T-helper 1 cell (primary cell): Measurements from ENCODE around the gene ADAP1.
A peak's percentile ranks its signal among the peaks of the same experiment; 100 is the strongest.

ENCODE experiments used
- DNase-seq, 5 donors: peaks; one replicate each; pipeline ENCODE4 v3.0.0-alpha.2; 2012 to 2020

ADAP1 gene

DNA sequence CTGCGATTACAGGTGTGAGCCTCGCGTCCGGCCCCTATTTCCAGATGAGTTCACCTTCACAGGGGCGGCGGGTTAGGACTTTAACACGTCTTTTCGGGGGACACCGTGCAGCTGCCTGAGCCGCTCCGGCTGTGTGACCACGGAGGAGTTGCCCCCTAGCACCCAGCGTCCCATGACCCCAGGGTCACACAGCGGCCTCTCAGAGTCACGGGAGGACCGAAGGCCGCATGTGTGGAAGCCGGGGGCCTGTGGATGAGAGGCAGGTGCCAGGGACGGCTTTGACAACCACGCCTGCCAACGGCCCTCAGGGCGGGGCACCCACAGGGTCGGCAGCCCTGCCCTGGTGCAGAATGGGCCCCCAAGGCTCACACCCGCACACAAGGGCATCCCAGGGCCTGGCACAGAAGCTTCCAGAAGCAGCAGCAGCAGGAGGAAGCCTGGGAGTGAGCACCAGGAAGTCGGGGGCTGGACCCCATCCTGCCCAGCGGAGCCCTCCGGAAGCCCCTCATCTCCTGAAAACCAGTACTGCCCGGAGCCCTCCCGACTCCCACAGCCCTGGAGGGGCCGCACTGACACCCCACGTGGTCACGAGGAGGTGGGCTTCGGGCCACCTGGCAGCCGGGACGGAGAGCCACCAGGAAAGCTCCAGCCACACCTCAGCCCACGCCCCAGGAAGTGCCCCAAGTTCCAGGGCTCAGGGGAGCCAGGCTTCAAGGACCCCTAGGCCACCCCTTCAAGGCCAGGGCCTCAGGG is 32.7 kb downstream of the ADAP1 start:
- DNase-seq: peak in 1 of 5 donors; percentile 12

DNA sequence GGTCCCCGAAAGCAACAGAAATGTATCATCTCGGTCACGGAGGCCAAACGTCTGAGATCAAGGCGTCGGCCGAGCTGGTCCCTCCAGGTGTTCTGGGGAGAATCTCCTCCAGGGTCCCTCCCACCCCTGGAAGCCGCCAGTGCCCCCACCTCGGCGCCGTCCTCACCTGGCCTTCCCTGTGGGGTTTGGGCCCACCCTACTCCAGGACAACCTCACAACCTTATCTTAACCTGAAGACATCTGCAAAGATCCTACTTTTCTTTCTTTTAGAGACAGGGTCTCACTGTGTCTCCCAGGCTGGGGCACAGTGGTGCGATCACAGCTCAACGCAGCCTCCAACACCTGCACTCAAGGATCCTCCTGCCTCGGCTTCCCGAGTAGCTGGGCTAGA is 33.4 kb downstream of the ADAP1 start:
- DNase-seq: peak in 1 of 5 donors; percentile 2

DNA sequence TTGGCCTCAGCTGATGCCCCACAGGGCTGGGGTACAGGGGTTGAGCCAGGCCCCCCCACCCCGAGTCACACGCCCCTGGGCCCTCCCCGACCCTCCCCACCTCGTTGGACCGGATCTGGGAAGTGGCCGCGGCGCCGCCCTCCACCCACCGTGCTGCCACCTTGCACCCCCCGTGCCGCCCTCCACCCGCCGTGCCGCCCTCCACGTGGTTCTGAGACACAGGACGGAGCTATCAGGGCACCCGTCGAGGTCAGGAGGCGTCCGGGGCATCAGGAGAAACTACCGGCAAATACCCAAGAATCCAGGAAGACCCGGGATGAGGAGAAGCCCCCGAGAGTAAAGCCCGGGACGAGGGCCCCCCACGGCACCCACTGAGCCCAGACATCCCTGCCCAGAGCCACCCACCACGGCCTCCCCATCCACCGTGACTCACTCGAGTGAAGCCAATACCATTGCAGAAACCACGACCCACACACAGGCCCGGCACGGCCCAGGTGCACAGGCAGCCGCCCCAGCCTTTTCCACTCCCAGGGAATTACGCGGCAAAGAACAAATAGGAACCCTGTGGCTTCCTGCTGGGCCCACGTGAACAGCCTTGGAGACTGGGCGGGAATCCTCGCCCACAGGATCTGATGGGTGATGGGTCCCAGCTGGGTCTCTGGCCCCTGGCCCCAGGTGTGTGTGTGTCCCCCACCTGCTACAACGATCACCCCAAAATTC is 34.0 kb downstream of the ADAP1 start:
- DNase-seq: no peak

DNA sequence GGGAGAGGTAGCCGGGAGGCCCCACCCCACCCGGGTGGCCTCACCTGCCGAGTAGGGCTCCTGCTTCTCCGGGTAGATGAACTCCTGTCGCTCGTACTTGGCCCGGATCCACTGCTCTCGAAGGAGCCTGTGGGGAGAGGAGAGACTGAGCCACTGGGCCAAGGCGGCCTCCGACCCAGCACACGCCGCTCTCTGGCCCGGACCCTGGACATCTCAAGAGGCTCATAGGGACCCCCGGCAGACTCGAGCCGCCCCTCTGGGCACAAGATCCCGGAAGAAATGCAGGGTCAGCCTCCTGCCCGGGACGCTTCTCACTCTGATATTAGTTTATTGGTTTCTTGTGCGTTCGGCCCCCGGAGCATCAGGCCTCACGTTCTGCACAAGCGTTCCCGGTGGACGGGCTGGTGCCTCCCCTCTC is 34.5 kb downstream of the ADAP1 start:
- DNase-seq: no peak

DNA sequence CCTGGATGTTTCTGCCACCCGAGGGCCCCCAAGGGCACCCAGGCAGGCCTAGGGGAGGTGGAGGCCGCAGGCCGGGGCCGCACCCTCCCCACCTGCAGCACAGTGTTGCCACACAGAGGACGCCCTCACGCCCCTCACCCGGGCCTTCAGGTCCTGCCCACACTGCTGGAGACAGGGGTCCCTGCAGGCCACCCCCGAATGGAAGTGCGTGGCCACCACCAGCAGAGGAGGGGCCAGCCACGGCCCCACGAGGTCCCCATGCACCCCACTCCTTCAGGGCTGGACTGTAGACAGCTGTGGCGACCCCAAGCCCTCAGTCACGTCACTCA is 35.4 kb downstream of the ADAP1 start:
- peak in 1 of 5 donors; percentile 5 for DNase-seq

DNA sequence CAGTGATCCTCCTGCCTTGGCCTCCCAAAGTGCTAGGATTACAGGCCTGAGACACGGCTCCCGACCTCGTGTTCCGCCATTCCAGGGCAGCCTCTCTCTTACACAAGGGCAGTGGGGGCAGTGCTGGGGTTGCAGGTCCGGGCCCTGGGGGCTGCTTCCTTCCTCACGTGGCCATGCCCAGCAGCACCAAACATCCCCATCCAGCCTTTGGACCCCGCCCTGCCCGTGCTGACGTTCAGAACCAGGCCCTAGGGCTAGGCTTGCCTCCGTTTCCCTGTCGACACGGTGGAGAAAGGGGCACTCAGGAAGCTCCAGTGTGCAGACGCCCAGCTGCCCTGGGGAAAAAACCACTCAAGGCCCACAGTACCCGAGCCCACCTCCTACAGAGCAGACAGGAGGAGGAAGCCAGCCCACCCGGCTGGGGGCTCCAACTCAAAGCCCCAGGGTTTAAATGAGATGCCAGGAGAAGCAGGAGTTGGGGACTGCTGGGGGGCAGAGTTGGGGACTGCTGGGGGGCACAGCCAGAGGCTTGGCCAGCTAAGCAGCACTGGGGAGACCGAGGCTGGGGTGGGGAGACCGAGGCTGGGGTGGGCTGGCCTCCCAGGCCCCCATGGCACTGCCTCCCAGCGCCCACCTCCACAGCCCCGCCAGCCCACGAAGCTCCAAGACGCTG is 35.9 kb downstream of the ADAP1 start:
- DNase-seq: peak in 1 of 5 donors; percentile 8

DNA sequence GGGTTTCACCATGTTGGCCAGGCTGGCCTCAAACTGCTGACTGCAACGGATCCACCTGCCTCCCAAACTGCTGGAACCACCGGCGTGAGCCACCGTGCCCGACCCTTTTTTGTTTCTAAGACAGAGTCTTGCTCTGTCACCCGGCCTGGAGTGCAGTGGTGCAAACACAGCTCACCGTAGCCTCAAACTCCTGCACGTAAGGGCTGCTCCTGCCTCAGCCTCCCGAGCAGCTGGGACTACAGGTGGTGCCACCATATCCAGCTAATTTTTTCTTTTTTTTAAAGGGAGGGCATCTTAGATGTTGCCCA is 36.4 kb downstream of the ADAP1 start:
- DNase-seq: no peak

DNA sequence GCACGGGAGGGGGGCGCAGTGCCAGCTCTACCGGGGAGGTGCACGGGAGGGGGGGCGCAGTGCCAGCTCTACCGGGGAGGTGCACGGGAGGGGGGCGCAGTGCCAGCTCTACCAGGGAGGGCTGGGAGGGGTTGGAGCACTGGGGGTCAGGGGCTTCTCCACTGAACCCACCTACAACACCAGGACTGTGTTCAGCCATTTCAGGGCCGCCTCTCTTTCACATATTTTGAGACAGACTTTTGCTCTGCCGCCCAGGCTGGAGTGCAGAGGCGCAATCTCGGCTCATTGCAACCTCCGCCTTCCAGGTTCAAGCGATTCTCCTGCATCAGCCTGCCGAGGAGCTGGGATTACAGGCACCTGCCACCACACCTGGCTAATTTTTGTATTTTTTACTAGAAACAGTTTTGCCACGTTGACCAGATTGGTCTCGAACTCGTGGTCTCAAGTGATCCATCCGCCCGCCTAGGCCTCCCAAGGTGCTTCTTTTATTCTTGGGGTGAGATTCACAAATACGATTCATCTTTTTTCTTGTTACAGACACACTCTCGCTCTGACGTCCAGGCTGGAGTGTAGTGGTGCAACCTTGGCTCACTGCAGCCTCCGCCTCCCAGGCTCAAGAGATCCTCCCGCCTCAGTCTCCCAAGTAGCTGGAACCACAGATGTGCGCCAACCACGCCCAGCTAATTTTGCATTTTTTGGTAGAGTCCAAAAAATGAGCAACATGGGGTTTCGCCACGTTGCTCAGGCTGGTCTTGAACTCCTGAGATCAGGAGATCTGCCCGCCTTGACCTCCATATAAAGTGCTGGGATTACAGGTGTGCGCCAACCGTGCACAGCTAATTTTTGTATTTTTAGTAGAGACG is 37.0 kb downstream of the ADAP1 start:
- no peak for DNase-seq

DNA sequence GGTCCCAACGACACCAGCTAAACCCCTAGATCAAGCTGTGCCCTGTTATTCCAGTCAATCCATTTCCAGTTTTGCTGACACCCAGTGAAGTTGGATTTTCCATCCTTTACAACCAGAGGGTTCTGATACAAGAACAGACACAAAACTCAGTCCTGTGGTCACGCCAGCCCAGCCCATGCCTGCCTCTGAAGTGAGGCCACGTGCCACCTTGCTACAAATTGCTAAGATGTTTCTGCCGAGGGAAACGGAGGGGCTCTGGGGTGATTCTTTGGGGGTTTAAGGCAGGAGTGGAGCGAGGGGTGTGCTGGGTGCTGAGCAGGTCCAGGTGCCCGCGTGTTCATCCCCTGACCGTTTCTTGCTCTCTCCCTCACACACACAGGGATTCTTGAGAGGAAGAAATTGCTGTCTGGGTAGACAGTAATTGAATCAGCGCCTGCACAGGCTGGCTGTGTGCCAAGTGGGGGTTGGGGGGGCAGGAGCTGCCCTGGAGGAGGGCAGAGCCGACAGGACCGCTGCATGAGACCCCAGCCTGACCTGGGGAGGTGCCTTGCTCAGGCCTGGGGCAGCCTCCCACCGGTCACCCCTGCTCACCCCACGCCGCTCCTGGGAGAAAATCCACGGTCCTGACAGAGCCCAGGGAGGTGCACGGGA is 38.1 kb downstream of the ADAP1 start:
- DNase-seq: no peak

DNA sequence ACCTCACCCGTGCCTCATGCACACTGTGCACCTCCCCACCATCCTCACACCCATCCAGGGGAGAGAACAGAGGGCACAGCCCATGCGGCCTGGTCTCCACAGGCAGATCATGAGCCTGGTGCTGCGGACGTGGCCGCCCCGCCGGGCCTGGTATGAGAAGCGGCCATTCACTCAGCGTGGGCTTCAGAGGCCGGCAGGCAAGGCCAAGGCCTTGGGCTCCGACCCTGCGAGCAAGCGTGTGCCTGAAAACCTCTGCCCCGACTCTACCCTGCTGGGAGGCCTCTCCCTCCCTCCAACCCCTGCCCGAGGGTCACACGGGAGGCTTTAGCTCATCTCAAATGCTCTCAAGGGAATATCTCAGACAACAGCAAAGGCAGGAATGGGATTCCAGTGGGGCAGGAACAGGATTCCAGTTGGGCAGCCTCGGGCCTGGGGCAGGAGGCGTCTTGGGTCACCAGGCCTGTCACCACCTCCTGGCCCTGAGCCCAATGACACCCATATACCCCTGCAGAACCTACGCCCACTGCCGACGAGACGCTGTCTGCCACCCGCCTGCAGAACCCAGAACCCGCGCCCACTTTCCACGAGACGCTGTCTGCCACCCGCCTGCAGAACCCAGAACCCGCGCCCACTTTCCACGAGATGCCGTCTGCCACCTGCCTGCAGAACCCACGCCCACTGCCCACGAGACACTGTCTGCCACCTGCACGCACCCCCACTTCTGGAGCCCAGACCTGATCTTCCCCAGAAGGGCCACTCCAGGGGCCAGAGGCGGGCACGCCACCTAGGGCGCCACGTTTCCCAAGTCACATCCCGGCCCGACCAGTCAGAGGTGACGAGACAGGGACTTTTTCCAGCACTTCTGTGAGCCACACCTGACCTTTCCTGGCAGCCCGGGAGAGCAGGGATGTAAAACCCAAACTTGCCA is 38.9 kb downstream of the ADAP1 start:
- no peak for DNase-seq

DNA sequence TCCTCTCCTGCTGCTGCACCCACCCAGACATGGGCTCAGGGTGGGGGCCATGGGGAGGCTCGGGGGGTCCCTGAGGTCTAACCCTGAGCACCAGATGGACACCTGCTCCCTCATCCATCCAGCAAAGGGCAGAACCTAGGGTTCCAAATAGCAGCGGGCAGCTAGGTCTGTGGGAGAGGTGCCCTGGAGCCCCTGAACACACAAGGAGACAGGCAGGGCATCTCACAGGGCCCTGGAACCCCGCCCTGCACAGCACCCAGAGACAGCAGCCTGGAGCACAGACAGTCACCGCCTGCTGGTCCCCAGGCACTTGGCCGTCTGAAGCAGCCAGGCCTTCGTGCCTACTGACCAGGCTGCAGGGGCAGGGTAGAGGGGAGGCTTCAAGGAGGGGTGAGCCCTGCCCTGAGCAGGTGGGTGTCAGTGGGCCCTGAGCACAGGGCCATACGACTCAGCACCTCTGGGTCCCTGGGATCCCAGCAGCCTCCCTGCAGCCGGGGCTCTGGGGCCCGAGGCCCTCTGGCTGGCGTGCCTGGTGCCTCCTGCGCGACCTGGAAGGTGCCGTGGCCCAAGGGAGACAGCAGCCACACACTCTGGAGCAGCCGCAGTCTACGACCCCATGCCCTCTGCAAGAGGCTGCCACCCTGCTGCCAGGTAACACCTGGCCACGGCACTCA is 39.8 kb downstream of the ADAP1 start:
- no peak for DNase-seq

DNA sequence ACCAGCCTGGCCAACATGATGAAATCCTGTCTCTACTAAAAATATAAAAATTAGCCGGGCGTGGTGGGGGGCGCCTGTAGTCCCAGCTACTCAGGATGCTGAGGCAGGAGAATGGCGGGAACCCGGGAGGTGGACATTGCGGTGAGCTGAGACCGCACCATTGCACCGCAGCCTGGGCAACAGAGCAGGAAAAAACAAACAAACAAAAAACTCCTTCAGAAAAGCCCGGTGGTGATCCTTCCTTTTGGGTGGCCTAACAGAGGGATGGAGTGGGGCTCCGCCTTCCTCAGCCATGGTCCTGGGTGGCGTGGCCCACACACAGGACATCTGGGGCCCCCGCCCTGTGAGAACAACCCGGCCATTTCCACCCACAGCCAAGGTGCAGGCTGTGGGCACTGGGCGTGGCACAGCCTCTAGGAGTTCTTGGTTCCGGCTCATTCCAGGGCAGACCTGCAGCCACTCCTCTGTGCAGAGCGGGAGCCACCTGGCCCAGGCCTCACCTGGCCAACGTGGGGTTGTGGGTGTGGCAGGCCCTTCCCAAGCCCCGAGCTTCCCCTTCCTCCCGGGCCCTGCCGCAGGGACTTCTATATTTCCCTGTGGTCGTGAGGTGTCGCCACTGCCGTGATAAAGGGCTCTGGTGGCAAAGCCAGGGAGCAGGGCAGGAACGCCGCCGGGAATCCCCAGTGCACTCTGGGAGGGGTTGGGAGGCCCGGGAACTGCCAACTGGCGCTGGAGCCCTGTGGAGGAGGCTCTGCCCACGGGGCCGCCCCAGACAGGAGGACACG is 40.6 kb downstream of the ADAP1 start:
- no peak for DNase-seq

DNA sequence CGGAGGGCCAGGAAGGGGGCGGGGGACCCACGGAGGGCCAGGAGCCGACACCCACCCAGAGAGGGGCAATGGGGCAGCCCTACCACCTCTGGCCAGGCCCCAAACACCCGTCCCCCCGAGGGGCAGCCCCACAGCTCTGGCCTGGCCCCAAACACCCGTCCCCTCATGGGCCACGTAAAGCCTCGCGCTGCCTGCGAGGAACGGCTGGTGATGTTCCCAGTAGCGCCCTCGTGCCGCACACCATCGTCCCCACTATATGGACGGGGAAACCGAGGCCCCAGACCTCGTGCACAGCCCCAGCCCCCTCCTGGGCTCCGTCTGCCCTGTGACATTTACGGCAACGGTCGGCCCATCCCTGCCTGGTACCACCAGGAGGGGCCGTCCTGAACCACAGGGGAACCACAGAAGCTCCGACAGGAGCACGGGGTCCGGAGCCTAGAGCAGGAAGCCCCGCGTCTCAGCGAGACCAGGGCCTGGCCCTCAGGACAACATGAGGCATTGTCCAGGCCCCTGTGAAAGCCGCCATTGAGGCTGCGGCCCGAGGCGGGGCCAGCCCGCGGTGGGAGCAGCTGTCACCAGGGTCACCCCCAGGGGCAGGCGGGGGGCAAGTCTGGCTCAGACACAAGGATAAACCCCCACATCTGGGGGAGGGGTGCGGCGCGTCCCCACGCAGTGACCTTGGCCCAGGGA is 42.5 kb downstream of the ADAP1 start:
- no peak for DNase-seq

DNA sequence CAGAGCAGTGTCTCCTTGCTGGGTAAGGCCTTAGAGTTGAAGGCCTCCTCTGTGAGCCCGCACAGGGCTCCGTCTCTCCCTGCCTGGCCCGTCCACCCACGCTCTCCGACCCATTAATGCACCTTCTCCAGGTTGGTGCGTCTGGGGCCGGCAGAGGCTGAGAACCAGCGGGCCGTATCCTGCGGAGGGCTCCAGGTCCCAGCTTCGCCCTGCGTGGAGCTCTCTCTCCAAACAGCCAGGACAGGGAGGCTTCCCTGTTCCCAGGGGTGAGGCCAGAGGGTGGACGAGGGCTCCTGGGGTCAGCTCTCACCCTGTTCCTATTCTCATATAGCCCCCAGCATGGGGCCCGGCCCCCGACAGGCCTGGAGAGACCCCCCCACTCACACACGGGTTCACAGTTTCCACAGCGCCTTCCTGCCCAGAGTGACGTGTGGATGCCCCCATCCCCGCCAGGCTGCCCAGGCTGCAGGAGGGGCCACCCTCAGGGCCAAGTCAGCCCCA is 43.5 kb downstream of the ADAP1 start:
- DNase-seq: no peak

DNA sequence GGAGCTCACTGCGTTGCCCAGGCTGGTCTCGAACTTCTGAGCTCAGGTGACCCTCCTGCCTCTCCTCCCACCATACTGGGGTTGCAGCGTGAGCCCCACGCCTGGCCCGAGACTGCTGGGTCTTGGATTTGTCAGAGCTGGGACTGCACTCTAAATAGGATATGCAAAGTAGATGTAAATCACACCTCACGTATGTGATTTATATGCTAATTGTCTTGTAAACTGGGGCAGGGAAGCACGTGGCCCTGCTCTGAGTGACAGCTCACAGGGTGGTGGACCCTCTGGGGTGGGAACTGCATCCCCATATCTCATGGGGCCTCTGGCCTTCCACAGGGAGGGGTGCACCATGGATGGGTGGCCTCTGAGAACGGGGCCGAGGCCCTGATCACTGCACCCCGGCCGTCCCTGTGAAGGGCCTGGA is 44.0 kb downstream of the ADAP1 start:
- DNase-seq: no peak

DNA sequence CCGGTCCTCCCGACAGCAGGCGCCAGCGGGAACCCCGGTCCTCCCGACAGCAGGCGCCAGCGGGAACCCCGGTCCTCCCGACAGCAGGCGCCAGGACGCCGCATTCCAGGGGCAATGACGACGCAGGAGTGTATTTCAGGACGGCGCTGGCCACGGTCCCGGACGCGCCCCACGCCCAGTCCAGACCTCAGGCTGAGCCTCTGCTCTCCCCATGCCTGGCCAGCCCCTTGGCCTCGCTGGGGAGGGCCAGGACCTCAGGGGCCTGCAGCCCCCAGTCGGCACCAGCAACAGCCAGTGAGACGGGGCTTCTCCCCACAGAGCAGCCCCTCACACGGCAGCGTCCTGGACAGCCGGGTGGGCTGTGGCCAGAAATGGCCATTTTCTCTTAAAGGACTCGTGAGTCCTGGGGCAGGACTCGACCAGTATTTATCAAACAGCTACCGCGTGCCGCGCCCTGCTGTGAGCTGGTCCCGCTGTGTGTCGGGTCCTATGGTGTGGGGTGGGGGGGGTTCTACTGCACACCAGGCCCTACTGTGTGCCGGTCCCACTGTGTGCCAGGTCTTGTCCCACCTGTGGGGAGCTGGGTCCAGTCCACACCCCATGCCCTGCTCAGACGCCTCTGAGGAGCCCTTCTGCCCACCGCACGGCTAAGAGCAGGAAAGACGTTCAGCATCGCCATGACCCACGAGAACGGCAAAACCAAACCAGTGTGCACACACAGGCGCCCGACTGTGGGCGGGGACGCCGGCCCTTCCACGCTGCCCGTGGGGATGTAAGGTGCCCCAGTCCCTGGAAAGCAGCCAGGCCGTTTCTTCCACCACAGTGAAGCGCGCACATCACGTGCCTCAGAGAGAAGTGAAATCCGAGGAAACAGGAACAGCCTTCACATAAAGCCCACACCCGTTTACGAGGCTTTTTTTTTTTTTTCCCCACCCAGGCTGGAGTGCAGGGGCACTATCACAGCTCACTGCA is 44.8 kb downstream of the ADAP1 start:
- no peak for DNase-seq

DNA sequence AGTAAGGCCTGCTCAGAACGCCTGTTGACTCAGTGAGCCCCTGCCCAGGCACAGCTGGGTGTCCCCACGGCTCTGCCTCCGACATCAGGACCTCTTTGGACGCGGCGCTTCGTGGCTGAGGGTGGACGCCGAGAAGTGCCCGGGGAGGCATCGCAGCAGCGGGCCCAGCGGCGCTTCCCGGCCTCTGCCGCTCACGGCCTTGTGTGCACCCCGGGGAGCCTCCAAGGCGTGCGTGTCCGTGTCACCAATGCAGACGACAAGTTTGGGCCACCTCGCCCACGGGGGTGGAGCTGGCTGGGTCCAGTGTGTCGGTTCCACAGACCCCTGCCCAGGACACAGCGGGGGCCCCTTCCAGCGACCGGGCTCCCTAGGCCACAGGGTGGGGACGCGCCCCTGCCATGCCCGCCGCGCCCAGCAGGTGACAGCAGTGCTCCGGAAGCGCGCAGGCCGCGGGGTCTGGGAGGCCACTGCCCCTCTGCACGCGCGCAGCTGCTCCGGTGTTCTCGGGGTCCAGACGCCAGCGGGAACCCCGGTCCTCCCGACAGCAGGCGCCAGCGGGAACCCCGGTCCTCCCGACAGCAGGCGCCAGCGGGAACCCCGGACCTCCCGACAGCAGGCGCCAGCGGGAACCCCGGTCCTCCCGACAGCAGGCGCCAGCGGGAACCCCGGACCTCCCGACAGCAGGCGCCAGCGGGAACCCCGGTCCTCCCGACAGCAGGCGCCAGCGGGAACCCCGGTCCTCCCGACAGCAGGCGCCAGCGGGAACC is 45.7 kb downstream of the ADAP1 start:
- peak in 2 of 5 donors; percentile 31 to 48 for DNase-seq
